WTC11 (cell line): ENCODE results near the gene TMEM63C. TPM values are rescaled to one million over a fixed set of nuclear protein-coding genes. Genes with fewer than 3 reads are reported as not detected.

Source experiments
- ATAC-seq: fragments of 200-7000 bp; cut with Tn5 transposase; 2 replicates; pipeline ENCODE4 v1.10.0; 2021; ENCODE audit warnings: mild to moderate bottlenecking, moderate library complexity
- CTCF ChIA-PET: fragments of 300-600 bp; sonication (Branson Sonifier 250); formaldehyde crosslinking; loops from one replicate; lab custom pipeline; 2021; ENCODE audit warnings: antibody characterized with exemption; lab: Charles Lee
- POLR2A ChIA-PET: fragments of 350-600 bp; sonication (Branson Sonifier 250); formaldehyde crosslinking; loops from one replicate; lab custom pipeline; 2021; ENCODE audit warnings: antibody characterized with exemption; lab: Charles Lee
- DNase-seq: peaks from one replicate; pipeline ENCODE4 v3.0.0; 2021; ENCODE audit warnings: low spot score
- H3K27ac Mint-ChIP-seq: 2 replicates; pipeline ENCODE4 v1.8.0; 2021; ENCODE audit warnings: mixed read lengths
- H3K27me3 Mint-ChIP-seq: 2 replicates; pipeline ENCODE4 v1.8.0; 2021; ENCODE audit warnings: low read depth, mild to moderate bottlenecking, moderate library complexity, mixed read lengths
- H3K36me3 Mint-ChIP-seq: 2 replicates; pipeline ENCODE4 v1.8.0; 2021; ENCODE audit warnings: mixed read lengths
- H3K4me1 Mint-ChIP-seq: 2 replicates; pipeline ENCODE4 v1.8.0; 2022; ENCODE audit warnings: mixed read lengths
- H3K4me3 Mint-ChIP-seq: 2 replicates; pipeline ENCODE4 v1.8.0; 2021; ENCODE audit warnings: mild to moderate bottlenecking, moderate library complexity, mixed read lengths
- H3K9me3 Mint-ChIP-seq: 2 replicates; pipeline ENCODE4 v1.8.0; 2021; ENCODE audit warnings: mixed read lengths
- ATF6 ChIP-seq: sonication (generic); formaldehyde crosslinking; IDR thresholded peaks from 2 replicates; pipeline ENCODE4 v1.8.1; 2023; ENCODE audit warnings: mild to moderate bottlenecking, missing genetic modification reagents
- CDX4 ChIP-seq: fragments of 250-450 bp; sonication (Bioruptor Pico); IDR thresholded peaks from 2 replicates; pipeline ENCODE4 v1.9.0; 2021; ENCODE audit warnings: moderate library complexity, mild to moderate bottlenecking, inconsistent platforms, borderline replicate concordance
- CTCF ChIP-seq: fragments of 200-600 bp; IDR thresholded peaks from 2 replicates; pipeline ENCODE4 v1.8.0; 2022; ENCODE audit warnings: antibody characterized with exemption
- EMX1 ChIP-seq: fragments of 250-450 bp; sonication (Bioruptor Pico); IDR thresholded peaks from 2 replicates; pipeline ENCODE4 v1.8.0; 2021; ENCODE audit warnings: mild to moderate bottlenecking
- FOXK1 ChIP-seq: sonication (generic); formaldehyde crosslinking; IDR thresholded peaks from 2 replicates; pipeline ENCODE4 v1.8.0; 2022; ENCODE audit warnings: mild to moderate bottlenecking, moderate library complexity, missing genetic modification reagents
- MLX ChIP-seq: sonication (generic); formaldehyde crosslinking; IDR thresholded peaks from 2 replicates; pipeline ENCODE4 v1.8.1; 2023; ENCODE audit warnings: mild to moderate bottlenecking, missing genetic modification reagents, moderate library complexity
- MXD4 ChIP-seq: fragments of 250-450 bp; sonication (Bioruptor Pico); IDR thresholded peaks from 2 replicates; pipeline ENCODE4 v1.8.0; 2021; ENCODE audit warnings: mild to moderate bottlenecking, moderate library complexity, borderline replicate concordance
- MYBL2 ChIP-seq: sonication (generic); formaldehyde crosslinking; IDR thresholded peaks from 2 replicates; pipeline ENCODE4 v1.8.1; 2023; ENCODE audit warnings: mild to moderate bottlenecking, moderate library complexity, missing genetic modification reagents
- NR2C2 ChIP-seq: sonication (generic); formaldehyde crosslinking; IDR thresholded peaks from 2 replicates; pipeline ENCODE4 v1.8.0; 2022; ENCODE audit warnings: mild to moderate bottlenecking, missing genetic modification reagents
- OVOL2 ChIP-seq: fragments of 250-450 bp; sonication (Bioruptor Pico); IDR thresholded peaks from 2 replicates; pipeline ENCODE4 v1.9.0; 2021; ENCODE audit warnings: mild to moderate bottlenecking, borderline replicate concordance
- RELA ChIP-seq: sonication (generic); formaldehyde crosslinking; IDR thresholded peaks from 2 replicates; pipeline ENCODE4 v1.8.1; 2022; ENCODE audit warnings: missing genetic modification reagents, mild to moderate bottlenecking, borderline replicate concordance
- SMAD4 ChIP-seq: sonication (generic); formaldehyde crosslinking; IDR thresholded peaks from 2 replicates; pipeline ENCODE4 v1.8.0; 2022; ENCODE audit warnings: mild to moderate bottlenecking, missing genetic modification reagents
- STAT6 ChIP-seq: sonication (generic); formaldehyde crosslinking; conservative IDR thresholded peaks from 2 replicates; pipeline ENCODE4 v1.8.1; 2023; ENCODE audit warnings: mild to moderate bottlenecking, low read depth, missing genetic modification reagents, moderate library complexity
- USF2 ChIP-seq: sonication (generic); formaldehyde crosslinking; IDR thresholded peaks from 2 replicates; pipeline ENCODE4 v1.8.1; 2023; ENCODE audit warnings: mild to moderate bottlenecking, missing genetic modification reagents, moderate library complexity
- ZNF281 ChIP-seq: sonication (generic); formaldehyde crosslinking; IDR thresholded peaks from 2 replicates; pipeline ENCODE4 v1.8.0; 2023; ENCODE audit warnings: mild to moderate bottlenecking, missing genetic modification reagents
- ZNF416 ChIP-seq: fragments of 250-450 bp; sonication (Bioruptor Pico); IDR thresholded peaks from 2 replicates; pipeline ENCODE4 v1.9.0; 2021; ENCODE audit warnings: mild to moderate bottlenecking, inconsistent platforms
- ZNF423 ChIP-seq: fragments of 250-450 bp; sonication (Bioruptor Pico); IDR thresholded peaks from 2 replicates; pipeline ENCODE4 v2.1.2; 2022; ENCODE audit warnings: mild to moderate bottlenecking, moderate library complexity
- ZNF532 ChIP-seq: fragments of 250-450 bp; sonication (Bioruptor Pico); IDR thresholded peaks from 2 replicates; pipeline ENCODE4 v1.9.0; 2021; ENCODE audit warnings: mild to moderate bottlenecking, borderline replicate concordance
- total RNA-seq: library from RNA; stranded (reverse); gene quantifications from 3 replicates; pipeline ENCODE4 v1.2.3, GENCODE V29; 2021

TMEM63C gene
- total RNA-seq, 1 experiment from 2014 or later = 8.8 TPM

GRCh38 chr14:77256694-77257093 is 75.1 kb downstream of the TMEM63C start:
- ATAC-seq (no peak), DNase-seq (no peak)
- H3K4me1 Mint-ChIP-seq = 0 out of 2 replicates have a peak, but pooled peaks cover 2% of the 10 kb centered on the region
- H3K27ac Mint-ChIP-seq = no peak overlapping the region
- TF ChIP-seq ZNF281 (CRISPR knock-in tag) = no peak
- no peak for TF ChIP-seq MLX (CRISPR knock-in tag)
- TF ChIP-seq CDX4 (CRISPR knock-in tag) = no peak
- TF ChIP-seq CTCF = no peak
- TF ChIP-seq ATF6 (CRISPR knock-in tag) = no peak
- TF ChIP-seq USF2 (CRISPR knock-in tag) = no peak
- no peaks in the 10 kb centered on the region for H3K36me3 Mint-ChIP-seq
- H3K9me3 Mint-ChIP-seq = no peaks in the 10 kb centered on the region
- POLR2A ChIA-PET = no interaction called here
- H3K4me3 Mint-ChIP-seq = no peak overlapping the region
- CTCF ChIA-PET = no interaction called here
- H3K27me3 Mint-ChIP-seq = no peaks in the 10 kb centered on the region

- no peak overlapping the region for H3K27ac Mint-ChIP-seq
- TF ChIP-seq MYBL2 (CRISPR knock-in tag) (no peak), USF2 (CRISPR knock-in tag) (no peak), MXD4 (CRISPR knock-in tag) (no peak), NR2C2 (CRISPR knock-in tag) (no peak), OVOL2 (CRISPR knock-in tag) (no peak), SMAD4 (CRISPR knock-in tag) (no peak), ZNF416 (no peak), EMX1 (CRISPR knock-in tag) (no peak), ZNF532 (CRISPR knock-in tag) (no peak), ZNF423 (CRISPR knock-in tag) (no peak), RELA (CRISPR knock-in tag) (no peak), STAT6 (no peak), FOXK1 (CRISPR knock-in tag) (no peak)
Observed at GRCh38 chr14:77257700-77258099, 76.1 kb downstream of the TMEM63C start.

More at GRCh38 chr14:77257700-77258099, 76.1 kb downstream of the TMEM63C start:
- Mint-ChIP-seq H3K9me3 (no peaks in the 10 kb centered on the region), H3K27me3 (no peaks in the 10 kb centered on the region), H3K4me3 (no peak overlapping the region), H3K36me3 (no peaks in the 10 kb centered on the region), H3K4me1 (0 out of 2 replicates have a peak, but pooled peaks cover 2% of the 10 kb centered on the region)
- ChIA-PET CTCF (no interaction called here), POLR2A (no interaction called here)
- DNase-seq (no peak), ATAC-seq (no peak)
